Ammon's horn (tissue), 1 donor: ENCODE data around the gene CDK5RAP3.
"Not testable (repeated sequence)": the region's sequence is repeated elsewhere in the genome, so short reads cannot be mapped to it uniquely, and the experiment has no call there.

Experiments
- DNase-seq: peaks from one replicate; pipeline ENCODE4 v3.0.0-alpha.2; 2016; ENCODE audit warnings: low spot score

The CDK5RAP3 gene

DNA sequence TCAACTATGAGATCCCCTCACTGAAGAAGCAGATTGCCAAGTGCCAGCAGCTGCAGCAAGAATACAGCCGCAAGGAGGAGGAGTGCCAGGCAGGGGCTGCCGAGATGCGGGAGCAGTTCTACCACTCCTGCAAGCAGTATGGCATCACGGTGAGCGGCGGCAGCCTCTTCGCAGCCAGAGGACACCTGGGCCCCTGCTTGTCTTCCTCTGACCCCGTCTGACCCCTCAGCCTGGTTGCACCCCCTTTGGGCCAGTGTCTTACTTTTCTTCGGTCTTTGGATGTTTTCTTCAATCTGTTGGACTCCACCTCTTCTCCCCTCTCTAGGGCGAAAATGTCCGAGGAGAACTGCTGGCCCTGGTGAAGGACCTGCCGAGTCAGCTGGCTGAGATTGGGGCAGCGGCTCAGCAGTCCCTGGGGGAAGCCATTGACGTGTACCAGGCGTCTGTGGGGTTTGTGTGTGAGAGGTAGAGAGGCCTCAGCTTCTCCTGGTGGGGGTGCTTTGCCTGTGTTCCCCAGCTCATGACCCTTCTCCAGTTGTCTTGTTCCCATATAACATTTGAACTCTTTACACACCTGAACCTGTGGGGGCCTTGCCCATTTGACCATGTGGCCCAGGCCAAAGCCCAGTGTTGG is 4.4 kb downstream of the CDK5RAP3 start:
- DNase-seq, result no peak

DNA sequence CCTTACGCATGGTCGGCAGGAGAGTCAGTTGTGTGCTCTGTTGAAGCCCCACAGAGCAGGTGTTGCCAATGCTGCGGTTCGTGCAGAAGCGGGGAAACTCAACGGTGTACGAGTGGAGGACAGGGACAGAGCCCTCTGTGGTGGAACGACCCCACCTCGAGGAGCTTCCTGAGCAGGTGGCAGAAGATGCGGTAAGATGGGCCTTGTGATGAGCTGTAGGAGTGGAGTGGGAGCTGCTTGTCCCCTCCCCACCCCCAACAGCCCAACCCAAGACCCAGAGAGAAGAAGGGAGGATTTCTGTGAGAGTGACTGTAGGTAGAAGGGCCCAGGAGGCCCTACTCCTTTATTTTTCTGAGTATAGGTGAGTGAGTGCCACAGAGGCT is 4.9 kb downstream of the CDK5RAP3 start:
- no peak for DNase-seq

DNA sequence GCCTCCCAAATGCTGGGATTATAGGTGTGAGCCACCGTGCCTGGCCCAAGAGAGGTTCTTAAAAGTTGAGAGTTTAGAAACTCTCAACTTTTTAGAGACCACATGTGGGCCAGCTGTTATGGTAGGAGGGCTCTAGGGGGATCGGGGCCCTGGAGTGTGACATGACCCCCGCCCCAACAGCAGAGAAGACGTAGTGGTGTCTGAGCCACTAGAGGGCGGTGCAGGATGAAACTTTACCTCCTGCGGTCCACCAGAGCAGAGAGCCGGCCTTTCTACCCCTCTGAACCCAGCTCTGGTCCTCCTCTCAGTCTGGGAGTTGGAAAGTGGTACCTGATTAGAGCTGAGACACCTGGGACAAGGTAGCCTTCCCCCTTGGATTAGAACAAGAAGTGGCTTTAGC is 7.4 kb downstream of the CDK5RAP3 start:
- DNase-seq, result peak; percentile 73

DNA sequence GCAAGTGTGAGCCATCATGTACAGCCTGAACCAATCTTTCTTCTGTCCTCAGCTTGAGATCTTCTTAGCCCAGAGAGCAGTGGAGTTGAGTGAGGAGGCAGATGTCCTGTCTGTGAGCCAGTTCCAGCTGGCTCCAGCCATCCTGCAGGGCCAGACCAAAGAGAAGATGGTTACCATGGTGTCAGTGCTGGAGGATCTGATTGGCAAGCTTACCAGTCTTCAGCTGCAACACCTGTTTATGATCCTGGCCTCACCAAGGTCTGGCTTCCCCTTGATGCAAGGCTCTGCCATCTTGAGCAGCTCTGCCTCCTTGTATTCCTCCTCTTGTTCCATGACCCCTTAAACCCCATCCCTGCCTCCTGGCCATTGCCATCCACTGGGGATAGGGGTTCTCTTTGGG is 9.6 kb downstream of the CDK5RAP3 start:
- no peak for DNase-seq

GRCh38 chr17:47981462-47981861 is 10.5 kb downstream of the CDK5RAP3 start:
- no peak for DNase-seq

DNA sequence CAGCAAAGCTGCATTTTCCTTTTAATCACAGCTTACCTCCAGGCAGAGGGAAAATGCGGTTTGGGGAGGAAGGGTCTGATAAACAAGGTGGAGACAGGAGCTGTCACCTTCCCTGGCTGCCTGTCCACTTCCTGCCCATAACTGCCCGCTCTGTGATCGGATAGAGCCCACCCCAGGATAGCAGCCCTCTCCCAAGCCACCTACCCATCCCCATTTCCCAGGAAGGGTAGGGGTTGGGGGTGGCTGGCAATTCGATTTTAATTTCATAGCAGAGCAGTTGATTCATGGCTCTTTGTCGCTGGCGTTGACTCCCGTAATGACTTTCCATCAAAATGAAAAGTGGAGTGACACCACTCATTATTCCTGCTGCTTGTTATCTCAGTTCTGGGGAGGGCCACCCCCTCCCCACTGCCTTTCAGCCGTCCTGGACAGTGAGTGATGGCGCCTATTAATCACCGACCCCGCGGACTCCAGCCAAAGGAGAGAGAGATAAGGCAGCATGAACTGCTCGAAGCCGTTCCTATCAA is 11.2 kb downstream of the CDK5RAP3 start:
- DNase-seq, result no peak

DNA sequence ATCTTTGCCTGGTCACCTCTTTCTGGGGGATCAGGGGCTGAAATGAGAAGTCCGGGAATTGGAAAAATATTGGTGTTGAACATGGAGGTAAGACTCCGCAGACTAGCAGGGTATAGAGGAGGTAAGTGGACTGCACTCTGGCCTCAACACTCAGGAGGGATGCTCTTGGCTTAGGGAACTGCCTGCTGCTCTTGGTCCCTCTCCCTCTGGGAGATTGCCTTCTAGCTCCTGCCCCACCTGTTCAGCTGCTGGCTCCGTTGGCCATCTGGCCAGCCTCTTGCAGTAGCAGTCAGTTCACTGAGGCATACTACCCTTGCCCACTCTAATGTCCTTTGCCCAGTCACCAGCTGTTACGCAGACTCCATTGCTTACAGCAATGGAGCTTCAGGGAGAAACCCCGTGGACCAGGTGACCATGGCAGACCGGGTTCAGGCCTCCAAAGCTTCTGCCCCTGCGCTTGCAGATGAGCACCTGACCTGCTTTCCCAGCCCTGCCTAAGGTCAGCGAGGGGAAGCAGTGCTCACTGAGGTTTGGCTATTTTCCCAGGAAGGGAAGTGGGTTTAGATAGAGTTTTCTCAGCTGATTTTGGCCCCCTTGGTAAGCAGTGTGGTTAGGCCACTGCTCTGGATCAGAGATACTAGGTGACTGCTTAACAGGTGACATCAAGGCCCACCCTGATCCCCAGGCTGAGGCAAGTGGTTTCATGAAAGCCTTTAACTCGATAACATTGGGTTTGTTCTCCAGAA is 11.9 kb downstream of the CDK5RAP3 start:
- no peak for DNase-seq

GRCh38 chr17:47983492-47984223 is 12.7 kb downstream of the CDK5RAP3 start:
- no peak for DNase-seq

DNA sequence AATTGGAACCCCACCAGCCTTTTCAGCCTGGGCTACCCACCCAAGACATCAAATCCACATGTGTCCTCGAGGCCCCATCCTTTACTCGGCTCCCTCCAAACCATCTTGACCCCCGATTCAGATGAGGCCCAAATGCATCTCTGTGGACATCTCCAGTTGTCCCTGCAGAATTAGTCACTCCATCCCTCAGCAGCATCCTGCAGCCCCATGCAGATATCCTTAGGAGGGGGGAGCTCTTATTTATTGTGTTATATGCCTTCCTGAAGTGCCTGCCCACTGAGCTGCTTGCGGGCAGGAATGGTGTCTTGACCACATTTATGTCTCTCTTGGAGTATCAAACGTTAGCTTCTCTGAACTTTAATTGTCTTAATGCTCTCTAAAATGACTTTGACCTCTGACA is 15.6 kb downstream of the CDK5RAP3 start:
- DNase-seq, result no peak

GRCh38 chr17:47987240-47987835 is 16.4 kb downstream of the CDK5RAP3 start:
- DNase-seq, result no peak

- DNase-seq, result not testable (repeated sequence)
Observed at GRCh38 chr17:47988445-47988844, 17.5 kb downstream of the CDK5RAP3 start.

- no peak for DNase-seq
Observed at GRCh38 chr17:47989159-47989558, 18.2 kb downstream of the CDK5RAP3 start.

- DNase-seq, result no peak
Observed at GRCh38 chr17:47989700-47990099, 18.8 kb downstream of the CDK5RAP3 start.

DNA sequence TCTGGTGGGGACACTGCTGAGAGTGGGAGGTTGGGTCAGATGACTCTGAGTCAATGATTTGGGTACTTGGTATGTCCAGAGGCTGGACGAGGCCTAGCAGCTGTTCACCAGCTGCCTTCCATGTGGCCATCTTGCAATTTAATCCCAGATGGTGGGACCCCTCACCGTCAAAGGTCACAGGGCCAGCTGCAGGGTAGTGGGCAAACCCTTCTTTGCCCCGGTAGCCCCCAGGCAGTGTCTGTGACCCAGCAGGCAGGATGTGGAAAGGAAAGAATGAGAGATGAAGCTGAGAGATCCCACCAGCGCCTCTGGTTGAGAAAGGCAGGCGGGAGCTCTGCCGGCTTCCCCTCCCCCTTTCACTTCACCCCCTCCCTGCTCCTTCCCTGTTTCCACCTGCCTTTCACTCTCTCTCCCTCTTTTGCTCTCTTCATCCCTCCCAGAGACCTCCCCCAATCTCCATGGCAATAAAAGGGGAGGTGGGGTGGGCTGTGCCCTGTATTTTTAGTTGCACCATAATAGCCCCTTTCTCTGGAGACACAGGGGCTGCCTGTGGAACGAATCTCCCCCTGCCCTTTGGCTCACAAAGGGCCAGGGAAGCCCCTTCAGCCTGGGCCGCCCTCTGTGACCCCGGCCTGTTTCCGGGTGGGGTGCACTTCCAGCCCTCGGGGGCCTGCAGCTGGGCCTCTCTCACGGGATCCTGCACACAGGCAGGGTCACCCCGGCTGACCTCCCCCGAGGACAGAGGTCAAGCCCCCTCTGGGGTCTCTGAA is 20.2 kb downstream of the CDK5RAP3 start:
- DNase-seq, result no peak

DNA sequence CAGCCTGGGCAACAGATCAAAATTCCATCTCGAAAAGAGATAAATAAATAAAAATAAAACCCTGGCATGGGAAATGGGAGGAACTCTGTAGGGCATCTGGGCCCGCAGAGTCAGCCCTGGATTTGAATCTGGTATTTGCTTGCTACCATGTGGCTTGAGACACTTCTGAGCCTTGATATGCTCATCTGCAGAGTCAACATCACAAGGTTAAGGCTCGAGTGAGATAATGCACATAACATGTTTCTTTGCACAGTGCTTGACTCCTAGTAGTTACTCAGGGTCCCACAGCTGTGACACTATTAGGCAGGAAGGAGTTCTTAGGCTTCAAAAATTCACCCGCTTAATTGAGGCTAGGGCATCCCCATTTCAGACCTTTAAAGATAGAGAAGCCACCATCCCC is 21.3 kb downstream of the CDK5RAP3 start:
- DNase-seq, result no peak

DNA sequence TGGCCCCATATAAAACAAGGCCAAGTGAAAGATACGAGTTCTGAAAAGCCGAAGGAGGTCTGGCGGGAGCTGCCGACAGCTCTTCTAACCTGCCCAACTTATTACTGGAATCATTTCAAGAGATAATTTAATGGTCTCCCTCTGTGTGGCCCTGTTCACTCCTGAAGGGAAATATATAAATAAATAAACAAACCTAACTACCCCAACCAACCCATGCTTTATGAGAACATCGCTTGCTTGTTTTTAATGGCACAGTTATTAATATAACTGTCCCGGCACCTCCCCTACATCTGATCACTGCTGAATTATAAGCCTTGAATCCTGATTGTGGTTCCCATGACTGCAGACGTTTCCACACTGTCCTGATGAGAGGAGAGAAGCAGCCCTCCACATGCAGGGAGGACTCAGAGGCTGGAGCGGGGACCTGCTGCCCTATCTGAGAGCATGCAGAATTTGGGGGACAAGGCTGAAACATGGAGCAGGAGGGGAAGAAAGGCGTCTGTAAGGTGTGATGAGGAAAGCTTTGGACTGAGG is 22.2 kb downstream of the CDK5RAP3 start:
- no peak for DNase-seq

- DNase-seq, result no peak
Observed at GRCh38 chr17:47993964-47994363, 23.1 kb downstream of the CDK5RAP3 start.

GRCh38 chr17:47994724-47995123 is 23.8 kb downstream of the CDK5RAP3 start:
- no peak for DNase-seq

DNA sequence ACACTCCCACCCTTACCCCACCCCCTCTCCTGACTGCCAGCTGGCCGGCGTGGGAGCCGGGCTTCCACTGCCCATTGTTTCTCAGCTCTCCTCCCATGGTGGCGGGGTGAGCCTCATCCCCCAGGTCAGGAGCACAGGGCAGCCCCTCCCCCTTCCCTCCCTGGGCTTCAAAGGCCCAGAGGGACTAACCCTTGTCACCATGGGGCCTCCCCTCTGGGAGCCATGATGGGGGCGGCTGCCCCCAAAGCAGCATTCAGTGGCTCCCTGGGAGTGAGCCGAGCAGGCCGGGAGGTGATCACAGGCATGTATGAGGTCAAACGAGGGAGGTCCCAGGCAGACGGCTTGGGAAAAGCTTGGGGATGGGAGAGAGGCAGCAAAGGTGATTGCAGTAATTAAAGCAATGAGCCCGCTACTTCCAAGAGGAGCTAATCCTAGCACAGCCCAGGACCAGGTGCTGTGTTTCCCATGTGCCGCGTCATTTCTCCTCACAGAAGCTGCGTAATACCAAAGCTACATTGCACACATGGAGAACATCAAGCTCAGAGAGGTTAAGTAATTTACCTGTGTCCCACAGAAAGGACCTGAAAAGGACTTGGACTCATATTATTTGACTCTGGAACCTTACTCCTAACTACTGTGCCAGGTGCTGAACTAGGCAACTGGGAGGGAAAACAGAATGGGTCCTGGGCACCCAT is 24.5 kb downstream of the CDK5RAP3 start:
- DNase-seq, result no peak

DNA sequence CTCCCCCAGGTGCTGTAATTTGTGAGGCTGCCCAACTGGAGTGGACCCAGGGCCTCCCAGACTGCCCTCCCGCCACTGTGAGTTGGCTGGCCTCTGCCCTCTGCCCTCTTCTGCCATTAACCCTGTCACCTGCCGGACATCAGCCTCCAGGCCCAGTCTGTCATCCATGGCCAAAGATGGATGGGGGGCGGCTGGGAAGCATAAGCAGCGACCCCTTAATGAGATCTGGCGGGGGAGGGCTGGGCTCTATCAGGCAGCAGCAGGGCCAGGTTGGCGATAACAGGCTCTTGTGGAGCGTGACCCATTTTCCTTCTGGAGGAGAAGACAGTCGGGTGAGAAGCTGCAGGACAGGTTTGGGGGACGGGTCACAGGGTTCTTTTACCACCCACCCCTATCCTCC is 25.3 kb downstream of the CDK5RAP3 start:
- DNase-seq, result no peak

DNA sequence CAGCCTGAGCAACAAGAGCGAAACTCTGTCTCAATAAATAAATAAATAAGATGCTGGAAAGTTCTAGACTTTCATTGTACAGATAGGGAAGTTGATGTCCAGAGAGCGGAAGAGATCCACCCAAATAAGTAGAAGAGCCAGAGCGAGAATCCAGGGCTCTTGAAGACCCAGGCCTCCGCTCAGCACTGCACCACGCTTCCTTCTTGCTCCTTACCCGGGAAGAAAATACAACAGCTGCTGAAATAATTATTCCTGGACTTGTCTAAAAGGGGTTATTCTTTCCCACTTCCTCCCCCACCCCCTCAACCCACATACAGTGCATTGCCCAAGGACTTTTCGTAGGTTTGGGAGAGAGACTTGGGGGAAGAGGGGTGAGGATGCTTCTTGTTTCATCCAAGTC is 26.7 kb downstream of the CDK5RAP3 start:
- DNase-seq, result no peak
